WERI-Rb-1 (cell line): ENCODE data around the gene SCT.

Source experiments
- DNase-seq: peaks from one replicate; pipeline ENCODE4 v3.0.0-alpha.2; 2020
- H3K27ac ChIP-seq: fragments of 250-450 bp; sonication (Bioruptor Pico); 2 replicates; pipeline ENCODE4 v1.5.1; 2020; ENCODE audit warnings: mild to moderate bottlenecking, moderate library complexity
- H3K27me3 ChIP-seq: fragments of 250-450 bp; sonication (Bioruptor Pico); 2 replicates; pipeline ENCODE4 v1.5.1; 2021; ENCODE audit warnings: mild to moderate bottlenecking, low read depth, moderate library complexity; ENCODE audit not compliant: insufficient read depth, severe bottlenecking
- H3K36me3 ChIP-seq: fragments of 250-450 bp; sonication (Bioruptor Pico); 2 replicates; pipeline ENCODE4 v1.5.1; 2020; ENCODE audit warnings: mild to moderate bottlenecking, moderate library complexity
- H3K4me3 ChIP-seq: 2 replicates; pipeline ENCODE4 v1.5.1; 2011; ENCODE audit warnings: low read depth, mild to moderate bottlenecking, control low read depth, low read length
- H3K9me3 ChIP-seq: fragments of 250-450 bp; sonication (Bioruptor Pico); 2 replicates; pipeline ENCODE4 v1.5.1; 2021; ENCODE audit warnings: mild to moderate bottlenecking, moderate library complexity; ENCODE audit not compliant: severe bottlenecking
- CTCF ChIP-seq: IDR thresholded peaks from 2 replicates; pipeline ENCODE4 v1.5.1; 2011; ENCODE audit warnings: low read depth, mild to moderate bottlenecking, control low read depth, inconsistent platforms, low read length

The SCT gene

DNA sequence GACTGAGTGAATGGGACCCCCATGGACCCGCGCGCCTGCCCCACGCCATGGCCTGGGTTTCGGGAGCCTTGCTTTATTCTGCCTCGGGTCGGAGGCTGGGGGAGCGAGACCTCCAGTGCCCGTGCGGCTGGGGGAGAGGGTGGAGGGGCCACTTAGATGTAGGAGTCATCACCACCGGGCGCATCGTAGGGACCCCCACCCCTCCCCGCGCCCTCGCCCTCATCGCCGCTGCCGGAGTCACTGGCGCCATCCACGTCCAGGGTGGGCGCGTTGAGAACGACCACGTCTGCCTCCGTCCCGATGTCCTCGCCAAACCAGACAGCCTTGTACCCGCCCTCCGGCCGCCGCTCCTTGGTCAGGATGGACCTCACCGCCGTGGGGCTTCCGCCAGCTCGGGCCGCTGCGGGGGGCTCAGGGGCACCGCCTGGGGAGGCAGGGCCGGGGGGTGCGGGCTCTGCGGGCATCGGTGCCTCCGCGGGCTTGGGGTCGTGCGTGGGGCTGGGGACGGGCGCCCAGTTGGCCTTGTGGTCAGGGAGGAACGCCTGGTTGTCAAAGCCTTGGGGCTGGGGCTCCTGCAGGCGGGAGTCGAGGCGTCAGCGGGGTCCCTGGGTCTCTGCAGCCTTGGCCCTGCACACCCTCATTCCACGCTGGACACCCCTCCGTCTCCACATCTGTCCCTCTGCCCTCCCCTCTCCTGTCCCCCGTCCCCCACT lies 9.6 kb downstream of the SCT start:
- Histone ChIP-seq H3K36me3 (peaks cover 20% of the 10 kb centered on the region), H3K4me3 (no peak overlapping the region), H3K27ac (no peak overlapping the region), H3K9me3 (no peaks in the 10 kb centered on the region), H3K27me3 (no peaks in the 10 kb centered on the region)
- TF ChIP-seq CTCF, result no peak
- DNase-seq, result no peak

DNA sequence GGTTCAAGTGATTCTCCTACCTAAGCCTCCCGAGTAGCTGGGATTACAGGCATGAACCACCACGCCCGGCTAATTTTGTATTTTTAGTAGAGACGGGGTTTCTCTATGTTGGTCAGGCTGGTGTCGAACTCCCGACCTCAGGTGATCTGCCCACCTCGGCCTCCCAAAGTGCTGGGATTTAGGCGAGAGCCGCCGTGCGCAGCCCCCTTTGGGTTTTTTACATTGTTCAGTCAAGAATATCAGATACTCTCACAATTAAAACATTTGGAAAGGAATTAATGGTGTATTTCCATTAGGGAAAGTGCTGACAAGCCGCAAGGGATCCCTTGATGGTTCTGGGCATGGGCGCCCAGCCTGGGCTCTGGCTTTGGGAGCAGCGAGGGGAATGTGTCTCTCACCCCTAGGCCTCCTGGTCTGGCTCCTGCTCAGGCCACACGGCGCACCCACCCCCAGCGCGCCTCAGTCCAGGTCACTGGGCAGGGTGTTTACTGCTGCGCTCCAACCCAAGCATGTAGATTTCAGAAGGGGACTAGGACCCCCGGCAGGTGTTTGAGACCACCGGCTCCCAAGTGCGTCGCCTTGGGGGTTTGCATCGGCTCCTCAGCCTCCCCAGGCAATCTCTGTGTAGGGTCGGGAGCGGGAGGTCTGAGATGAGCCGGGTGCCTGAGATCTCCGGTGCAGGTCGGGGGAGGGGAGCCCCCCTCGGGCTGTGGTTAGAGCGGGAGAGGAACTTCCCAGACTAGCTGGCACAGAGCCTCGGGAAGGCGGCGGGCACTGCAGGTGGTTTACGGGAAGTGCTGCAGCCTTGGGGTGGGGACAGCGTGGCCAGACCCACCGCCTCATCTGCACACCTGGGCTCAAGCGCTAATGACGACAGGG lies 10.4 kb downstream of the SCT start:
- Histone ChIP-seq H3K9me3 (no peaks in the 10 kb centered on the region), H3K27ac (peak overlapping the region; percentile 34), H3K27me3 (no peaks in the 10 kb centered on the region), H3K4me3 (no peak overlapping the region), H3K36me3 (peaks cover 28% of the 10 kb centered on the region)
- TF ChIP-seq CTCF, result no peak
- no peak for DNase-seq

DNA sequence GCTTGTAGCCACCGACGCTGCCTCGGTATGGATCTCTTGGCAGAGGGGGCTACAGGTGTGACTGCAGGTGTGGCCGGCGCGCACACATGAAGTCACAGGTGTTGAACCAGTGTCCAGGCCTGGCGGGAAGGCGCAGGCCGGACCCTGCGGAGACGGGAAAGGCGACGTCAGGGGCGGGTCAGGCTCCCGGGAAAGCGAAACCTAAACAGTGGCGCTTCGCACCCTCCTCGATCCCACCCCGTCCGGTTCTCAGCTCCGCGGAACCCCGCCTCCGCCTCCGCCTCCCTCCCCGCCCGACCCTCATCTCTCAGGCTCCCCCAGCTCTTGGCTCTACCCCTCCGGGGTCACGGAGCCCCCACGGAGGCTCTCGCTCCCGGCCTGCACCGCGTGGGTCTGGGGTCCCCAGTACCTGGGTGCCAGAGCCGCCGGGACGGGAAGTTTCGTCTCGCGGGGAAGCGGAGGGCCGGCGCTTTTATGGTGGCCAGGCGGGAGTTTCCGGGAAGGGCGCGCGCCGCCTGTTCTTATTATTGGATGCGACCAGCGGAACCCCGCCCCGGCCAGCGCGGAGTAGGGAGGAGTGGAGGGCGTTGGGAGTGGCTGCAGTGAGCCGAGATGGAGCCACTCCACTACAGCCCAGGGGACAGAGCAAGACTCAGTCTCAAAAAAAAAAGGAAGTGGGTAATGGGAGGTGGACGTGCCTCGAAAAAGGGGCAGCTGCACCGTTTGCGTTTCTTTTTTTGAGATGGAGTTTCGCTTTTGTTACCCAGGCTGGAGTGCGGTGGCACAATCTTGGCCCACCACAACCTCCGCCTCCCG lies 11.3 kb downstream of the SCT start, which contains the start of gene IRF7:
IRF7 (minus strand) TSS at position 447 of the 816 bp plus-strand sequence. CDS start 586 bp downstream, outside the sequence.
- TF ChIP-seq CTCF, result no peak
- Histone ChIP-seq H3K27ac (peak within 1 kb of the TSS; percentile 84), H3K4me3 (peak within 1 kb of the TSS; percentile 53), H3K27me3 (no peaks in the 10 kb centered on the region), H3K36me3 (peaks cover 36% of the 10 kb centered on the region), H3K9me3 (no peaks in the 10 kb centered on the region)
- peak; percentile 82 for DNase-seq

GRCh38 chr11:614623-615503 lies 12.1 kb downstream of the SCT start:
- TF ChIP-seq CTCF, result no peak
- Histone ChIP-seq H3K27me3 (no peaks in the 10 kb centered on the region), H3K27ac (peak overlapping the region; percentile 84), H3K9me3 (no peaks in the 10 kb centered on the region), H3K36me3 (peaks cover 45% of the 10 kb centered on the region), H3K4me3 (peak overlapping the region; percentile 53)
- DNase-seq, result peak; percentile 5
